GM21619 (cell line): Measurements from ENCODE around the gene MTHFD1L.
"Not testable (repeated sequence)": the region's sequence is repeated elsewhere in the genome, so short reads cannot be mapped to it uniquely, and the experiment has no call there.

Experiments used
- ATAC-seq: cut with Tn5 transposase; IDR thresholded peaks from one replicate; pipeline ENCODE4 v1.9.1; 2021; ENCODE audit not compliant: unreplicated experiment

MTHFD1L gene

DNA sequence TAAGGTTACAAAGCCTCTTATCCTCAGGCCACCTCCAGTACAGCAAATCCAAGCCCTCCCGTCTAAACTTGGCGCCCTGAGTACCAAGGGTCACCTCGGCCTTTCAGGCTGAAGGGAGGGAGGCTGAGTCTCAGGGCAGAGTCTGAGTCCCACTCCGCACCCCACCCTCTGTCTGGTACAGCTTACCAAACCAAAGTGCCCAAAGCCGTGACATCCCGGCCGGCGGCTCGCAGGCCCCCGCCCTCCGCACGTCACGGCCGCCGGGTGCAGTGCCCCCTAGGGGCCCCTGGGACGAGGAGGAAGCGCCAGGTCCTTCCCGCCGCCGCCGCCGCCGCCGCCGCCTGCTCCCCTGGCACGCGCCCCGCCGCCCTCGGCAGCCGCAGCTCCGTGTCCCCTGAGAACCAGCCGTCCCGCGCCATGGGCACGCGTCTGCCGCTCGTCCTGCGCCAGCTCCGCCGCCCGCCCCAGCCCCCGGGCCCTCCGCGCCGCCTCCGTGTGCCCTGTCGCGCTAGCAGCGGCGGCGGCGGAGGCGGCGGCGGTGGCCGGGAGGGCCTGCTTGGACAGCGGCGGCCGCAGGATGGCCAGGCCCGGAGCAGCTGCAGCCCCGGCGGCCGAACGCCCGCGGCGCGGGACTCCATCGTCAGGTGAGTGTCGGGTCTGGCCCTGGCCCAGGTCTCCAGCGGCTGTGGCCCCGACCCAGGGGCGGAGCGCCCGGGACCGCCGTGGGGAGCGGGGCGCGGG, at the start of gene MTHFD1L:
TSS of gene MTHFD1L (plus strand) at position 297 of the 741 bp plus-strand sequence. CDS start at position 418, 121 bp downstream.
- ATAC-seq, result peak; percentile 79

DNA sequence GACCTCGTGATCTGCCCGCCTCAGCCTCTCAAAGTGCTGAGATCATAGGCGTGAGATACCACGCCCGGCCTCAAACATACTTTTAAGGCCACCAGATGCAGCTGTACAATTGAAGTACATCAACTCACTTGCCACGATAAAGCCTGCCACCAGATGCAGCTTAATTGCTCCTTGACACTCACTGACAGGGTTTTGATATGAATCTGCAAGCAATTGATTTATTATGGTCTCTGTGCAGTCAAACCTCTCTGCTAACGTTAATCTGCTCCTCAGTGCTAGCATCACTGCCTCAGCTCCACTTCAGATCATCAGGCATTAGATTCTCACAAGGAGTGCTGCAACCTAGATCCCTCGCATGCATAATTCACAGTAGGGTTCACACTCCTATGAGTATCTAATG, 48.9 kb upstream of the MTHFD1L start:
- ATAC-seq, result not testable (repeated sequence)

DNA sequence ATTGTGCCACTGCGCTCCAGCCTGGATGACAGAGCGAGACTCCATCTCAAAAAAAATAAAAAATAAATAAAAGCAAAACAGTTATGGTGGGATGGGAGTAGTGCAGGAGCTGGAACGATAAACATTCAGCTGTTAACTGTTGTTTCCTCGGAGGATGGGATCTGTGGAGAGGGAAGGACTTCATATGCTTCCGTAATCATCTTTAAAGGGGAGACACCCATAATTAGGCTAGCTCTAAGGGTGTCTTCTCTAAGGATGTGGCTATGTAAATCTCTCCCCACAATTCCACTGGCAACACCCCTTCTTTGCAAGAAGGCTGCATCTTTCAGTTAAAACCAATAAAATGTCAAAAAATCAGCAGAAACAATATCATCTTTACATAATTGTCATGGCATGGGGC, 42.6 kb upstream of the MTHFD1L start:
- ATAC-seq, result no peak

DNA sequence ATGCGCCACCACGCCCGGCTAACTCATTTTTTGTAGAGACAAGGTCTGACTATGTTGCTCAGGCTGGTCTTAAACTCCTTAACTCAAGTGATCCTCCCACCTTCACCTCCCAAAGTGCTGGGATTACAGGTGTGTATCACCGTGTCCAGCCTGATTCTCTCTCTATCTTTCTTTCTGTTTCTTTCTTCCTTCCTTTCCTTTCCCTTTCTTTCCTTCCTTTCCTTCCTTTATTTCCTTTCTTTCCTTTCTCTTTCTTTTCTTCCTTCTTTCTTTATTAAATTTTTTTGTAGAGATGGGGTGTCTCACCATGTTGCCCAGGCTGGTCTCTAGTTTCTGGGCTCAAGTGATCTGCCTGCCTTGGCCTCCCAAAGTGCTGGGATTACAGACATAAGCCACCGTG, 38.7 kb upstream of the MTHFD1L start:
- ATAC-seq, result no peak

DNA sequence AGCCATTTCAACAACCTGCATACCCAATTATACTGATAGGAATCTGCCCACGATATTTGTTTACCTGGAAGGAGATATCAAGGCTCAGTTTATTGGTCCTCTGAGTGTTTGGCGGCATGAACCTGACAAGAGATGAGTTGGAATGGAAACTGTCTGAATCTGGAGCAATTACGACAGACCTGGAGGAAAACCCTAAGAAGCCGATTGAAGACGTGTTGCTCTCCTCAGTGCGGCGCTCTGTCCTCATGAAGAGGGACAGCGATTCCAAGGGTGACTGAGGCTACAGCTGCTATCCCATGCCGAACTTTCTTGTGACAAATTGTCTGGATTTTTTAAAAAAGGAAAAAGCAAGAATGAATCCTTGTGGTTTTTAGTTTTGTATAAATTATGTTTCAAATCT, 37.4 kb upstream of the MTHFD1L start:
- ATAC-seq, result not testable (repeated sequence)

DNA sequence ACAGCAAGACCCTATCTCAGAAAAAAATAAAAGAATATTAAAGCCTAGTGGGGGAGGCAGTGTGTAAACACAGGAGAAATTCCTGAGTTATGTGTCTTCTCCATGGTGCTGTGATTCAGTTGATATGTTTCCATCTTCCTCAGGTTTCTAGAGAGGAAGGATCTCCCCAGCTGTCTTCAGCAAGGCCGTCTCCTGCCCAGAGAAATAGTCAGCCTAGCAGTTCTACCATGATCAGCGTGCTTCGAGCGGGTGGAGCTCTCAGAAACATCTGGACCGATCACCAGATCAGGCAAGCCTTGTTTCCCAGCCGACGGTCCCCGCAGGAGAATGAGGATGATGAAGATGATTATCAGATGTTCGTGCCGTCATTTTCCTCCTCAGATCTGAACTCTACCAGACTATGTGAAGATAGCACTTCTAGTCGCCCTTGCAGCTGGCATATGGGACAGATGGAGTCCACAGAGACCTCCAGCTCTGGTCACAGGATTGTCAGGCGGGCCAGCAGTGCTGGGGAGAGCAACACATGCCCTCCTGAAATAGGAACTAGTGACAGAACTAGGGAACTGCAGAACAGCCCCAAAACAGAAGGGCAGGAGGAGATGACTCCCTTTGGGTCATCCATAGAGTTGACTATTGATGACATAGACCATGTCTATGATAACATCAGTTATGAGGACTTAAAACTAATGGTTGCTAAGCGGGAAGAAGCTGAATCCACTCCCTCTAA, 34.9 kb upstream of the MTHFD1L start:
- no peak for ATAC-seq

DNA sequence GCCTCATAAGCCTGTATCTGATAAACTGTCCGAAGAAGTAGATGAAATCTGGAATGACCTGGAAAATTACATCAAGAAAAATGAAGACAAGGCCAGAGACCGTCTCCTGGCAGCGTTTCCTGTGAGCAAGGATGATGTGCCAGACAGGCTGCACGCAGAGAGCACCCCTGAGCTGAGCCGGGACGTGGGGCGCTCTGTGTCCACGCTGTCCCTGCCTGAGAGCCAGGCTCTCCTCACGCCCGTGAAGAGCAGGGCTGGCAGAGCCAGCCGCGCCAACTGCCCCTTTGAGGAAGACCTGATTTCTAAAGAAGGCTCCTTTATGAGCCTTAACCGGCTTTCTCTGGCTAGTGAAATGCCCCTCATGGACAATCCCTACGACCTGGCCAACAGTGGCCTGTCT, 33.9 kb upstream of the MTHFD1L start:
- ATAC-seq, result no peak

DNA sequence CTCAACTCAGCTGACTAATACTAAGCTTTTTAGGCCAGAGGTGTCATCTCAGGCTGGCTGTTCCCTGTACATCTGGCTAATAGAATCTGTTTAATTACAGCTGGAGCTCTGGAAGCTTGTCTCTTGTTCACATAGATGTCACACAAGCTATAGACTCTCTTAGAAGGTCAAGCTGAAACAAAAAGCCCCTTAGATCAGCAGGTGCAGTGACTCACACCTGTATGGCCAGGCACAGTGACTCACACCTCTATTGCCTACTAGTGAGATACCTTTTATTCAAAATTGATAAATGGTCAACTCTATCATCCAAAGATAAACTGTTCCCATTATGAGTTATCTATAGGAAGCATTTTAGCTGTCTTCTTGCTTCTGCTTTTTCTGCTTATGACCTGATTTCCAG, 29.9 kb upstream of the MTHFD1L start:
- ATAC-seq, result no peak

DNA sequence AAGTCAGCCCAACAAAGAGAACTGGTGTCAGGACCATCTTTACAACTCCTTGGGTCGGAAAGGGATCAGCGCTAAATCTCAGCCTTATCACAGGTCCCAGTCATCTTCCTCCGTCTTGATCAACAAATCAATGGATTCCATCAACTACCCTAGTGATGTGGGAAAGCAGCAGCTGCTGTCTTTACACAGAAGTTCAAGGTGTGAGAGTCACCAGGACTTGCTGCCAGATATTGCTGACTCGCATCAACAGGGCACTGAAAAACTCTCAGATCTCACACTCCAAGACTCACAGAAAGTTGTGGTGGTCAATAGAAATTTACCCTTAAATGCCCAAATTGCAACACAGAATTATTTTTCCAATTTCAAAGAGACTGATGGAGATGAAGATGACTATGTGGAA, 25.3 kb upstream of the MTHFD1L start:
- no peak for ATAC-seq

DNA sequence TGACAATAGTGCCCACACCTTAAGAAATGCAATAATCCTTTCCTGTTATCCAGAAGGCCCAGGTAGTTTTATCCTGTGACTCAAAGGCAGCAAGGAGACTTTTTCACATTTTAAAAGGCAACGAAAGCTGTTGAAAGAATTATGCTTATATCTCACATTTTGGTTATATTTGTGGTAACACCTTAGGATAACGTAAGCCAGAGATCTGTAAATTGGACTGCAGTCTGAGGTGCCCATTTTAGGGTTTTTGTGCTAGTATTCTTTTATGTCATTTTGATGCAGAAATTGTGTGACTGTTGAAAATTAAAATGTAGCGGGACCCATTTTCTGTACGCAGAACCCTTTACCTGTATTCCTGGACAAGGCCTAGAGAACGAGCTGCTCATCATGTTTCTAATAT, 24.3 kb upstream of the MTHFD1L start:
- no peak for ATAC-seq

DNA sequence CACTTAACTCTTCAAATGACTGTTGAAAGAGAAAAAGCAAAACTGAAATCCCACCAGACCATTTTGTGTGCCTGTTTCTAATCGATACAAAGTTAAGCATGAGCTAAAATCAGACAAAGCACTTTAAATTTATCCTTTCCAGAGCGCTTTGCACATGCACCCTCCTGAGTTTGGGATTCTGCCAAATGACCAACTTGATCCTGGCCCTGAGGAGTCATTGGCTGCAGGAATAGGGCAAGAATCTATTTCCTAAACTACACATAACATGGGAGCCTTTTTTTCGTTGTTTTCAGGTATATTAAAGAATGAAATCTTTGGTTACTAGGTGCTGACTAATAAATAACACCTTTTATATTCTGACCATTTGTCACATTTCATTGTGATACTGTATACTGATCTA, 23.8 kb upstream of the MTHFD1L start:
- ATAC-seq, result no peak

DNA sequence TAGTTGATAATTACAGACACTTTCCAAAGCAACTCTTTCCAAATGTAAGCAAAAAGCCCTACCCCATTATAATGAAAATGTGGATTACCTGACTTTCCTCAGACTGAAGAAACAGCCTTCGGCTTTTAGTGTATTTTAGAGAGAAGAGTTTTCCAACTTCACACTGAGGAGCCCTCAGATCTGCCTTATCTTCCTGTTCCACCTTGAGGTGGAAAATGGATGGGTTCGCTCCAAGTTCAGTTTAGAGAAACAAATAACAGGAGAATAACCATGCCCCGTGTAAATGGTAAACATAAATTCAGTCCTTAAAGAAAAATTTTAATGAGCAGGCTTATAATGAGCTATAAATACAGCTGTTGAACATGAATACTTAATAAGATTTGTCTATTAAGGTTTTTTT, 21.1 kb upstream of the MTHFD1L start:
- no peak for ATAC-seq

DNA sequence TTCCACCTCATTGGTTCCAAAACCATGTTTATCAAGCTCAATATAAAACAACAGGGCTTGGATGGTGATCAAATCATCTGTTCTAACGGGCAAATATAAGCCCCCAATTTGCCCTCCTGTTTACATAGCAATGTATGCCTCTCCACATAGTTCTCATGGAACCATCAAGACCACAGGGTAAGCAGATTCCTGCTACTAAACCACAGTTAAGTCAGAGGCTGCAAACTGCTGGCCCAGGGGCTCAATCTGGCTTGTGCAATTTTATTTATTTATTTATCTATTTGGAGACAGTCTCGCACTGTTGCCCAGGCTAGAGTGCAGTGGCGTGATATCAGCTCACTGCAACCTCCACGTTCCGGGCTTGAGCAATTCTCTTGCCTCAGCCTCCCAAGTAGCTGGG, 18.9 kb upstream of the MTHFD1L start:
- ATAC-seq, result no peak

DNA sequence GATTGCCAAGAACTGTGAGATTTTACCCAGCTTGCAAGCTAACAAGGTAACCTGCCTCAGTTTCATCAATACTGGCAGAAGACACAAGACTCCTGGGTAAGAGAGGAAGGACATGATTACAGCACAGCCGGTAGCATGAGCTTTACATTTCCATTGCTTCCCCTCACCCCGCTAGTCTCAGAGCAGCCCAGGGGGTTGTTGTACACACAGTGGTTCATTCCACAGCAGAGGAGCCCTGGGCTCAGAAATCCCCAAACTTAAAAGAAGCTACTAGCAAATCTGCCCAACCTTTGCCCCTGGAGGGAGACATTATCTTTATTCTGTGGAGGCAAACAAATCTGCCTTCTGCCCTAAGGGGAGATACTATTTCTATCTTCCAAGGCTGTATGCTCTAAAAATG, 17.1 kb upstream of the MTHFD1L start:
- ATAC-seq, result no peak

DNA sequence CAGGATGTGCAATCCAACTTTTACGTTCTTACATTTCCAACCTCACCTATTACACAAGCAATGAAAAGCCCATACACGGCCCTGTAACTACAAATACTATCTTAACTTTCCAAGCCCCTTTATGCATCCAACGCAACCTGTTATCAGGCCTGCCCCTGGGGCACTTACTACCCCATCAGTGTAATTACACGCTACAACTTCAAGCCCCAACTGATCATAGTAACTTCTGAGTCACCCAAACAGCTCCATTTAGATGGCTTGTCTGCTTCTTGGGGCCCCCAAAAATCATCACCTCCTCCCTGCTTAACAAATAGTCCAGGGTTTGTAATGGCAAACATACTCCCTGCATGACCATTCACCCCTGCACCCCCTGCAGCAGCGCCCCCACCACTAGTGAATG, 11.1 kb upstream of the MTHFD1L start:
- not testable (repeated sequence) for ATAC-seq

DNA sequence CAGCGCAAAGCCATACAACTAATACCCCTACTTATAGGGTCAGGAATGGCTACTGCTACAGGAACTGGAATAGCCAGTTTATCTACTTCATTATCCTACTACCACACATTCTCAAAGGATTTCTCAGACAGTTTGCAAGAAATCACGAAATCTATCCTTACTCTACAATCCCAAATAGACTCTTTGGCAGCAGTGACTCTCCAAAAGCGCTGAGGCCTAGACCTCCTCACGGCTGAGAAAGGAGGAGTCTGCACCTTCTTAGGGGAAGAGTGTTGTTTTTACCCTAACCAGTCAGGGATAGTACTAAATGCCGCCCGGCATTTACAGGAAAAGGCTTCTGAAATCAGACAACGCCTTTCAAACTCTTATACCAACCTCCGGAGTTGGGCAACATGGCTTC, 10.3 kb upstream of the MTHFD1L start:
- not testable (repeated sequence) for ATAC-seq

DNA sequence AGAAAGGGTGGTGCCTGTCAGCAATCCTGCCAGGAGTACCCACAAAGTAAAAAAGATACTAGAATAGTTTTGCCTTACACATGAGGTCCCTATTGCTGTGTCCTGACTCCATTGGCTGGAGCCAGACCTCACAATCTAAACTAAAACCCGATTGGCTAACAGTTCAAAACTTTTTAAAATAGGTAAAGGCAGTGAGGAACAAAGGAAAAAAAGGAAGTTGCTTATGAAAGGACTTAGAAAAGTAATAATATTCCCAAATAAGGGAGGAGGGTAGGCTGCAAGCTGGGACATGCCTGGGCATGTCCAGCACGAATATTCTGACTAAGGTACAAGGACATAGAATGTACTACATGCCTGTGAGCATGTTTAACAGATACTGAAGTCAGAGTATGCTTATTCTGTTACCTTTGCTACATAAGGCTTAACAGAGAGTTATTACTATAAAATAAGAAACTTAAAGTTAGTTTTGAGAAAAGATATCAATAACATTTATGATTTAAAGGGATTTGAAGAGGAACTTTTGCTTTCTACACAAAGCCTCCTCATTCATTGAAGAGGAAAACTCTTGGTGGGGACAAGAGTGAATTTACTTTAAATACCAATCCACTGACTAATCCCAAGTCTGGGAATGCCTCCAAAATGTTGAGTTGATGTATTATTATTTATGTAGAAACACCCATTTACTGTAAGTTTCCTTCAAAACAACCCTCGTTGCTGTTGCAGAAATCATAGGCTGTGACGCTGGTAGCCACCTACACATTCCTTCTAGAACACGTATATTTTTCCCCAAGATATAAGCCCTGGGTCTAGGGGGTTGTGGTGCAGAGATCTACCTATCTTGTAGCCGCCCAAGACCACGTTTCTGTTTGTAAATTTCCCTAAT, 8.2 kb upstream of the MTHFD1L start:
- no peak for ATAC-seq

DNA sequence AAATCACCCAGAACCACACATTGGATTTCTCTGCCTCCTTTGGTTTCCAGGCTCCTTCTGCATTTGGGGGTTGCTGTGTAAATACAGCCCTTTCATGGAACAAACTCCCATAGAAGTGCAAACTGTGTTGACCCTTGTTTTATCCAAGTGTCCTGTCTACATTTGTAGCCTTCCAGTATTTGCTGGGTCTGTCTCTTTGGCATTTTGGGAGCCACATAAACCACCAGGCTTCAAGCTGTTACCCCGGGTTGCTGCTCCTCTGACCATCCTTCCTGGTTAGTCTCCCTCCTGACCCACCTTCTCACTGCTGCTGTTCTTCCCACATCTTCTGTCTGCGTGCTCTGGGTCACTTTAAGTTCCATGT, 7.6 kb upstream of the MTHFD1L start:
- ATAC-seq, result no peak

DNA sequence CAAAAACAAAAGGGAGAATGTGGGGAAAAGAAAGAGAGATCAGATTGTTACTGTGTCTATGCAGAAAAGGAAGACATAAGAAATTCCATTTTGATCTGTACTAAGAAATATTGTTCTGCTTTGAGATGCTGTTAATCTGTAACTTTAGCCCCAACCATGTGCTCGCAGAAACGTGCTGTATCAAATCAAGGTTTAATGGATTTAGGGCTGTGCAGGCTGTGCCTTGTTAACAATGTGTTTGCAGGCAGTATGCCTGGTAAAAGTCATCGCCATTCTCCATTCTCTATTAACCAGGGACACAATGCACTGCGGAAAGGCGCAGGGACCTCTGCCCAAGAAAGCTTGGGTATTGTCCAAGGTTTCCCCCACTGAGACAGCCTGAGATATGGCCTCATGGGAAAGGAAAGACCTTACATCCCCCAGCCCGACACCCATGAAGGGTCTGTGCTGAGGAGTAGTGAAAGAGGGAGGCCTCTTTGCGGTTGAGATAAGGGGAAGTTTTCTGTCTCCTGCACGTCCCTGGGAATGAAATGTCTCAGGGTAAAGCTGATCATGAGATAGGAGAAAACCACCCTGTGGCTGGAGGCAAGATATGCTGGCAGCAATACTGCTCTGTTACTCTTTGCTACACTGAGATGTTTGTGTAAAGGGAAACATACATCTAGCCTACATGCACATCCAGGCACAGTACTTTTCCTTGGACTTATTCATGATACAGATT, 3.9 kb upstream of the MTHFD1L start:
- ATAC-seq, result not testable (repeated sequence)

DNA sequence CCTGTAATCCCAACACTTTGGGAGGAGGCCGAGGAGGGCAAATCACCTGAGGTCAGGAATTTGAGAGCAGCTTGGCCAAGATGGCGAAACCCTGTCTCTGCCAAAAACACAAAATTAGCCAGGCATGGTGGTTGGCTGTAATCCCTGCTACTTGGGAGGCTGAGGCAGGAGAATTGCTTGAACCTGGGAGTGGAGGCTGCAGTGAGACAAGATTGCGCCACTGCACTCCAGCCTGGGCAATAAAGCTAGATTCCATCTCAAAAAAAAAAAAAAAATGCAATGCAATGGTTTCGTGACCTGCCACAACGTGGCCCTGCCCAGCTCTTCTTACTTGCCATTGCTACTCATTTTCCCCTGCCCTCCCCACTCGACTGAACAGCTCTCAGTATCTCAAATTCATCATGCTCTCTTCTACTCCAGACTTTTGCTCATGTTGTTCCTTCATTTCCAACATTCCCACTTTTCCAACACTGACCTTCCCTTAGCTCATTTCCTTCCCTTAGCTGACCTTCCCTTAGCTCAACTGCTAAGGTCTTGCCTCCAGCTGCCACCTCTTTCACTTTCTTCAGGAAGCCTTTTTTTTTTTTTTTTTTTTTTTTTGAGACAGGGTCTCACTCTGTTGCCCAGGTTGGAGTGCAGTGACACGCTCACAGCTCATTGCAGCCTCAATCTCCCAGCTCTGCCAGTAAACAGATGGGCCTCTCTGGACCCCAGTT, 2.1 kb upstream of the MTHFD1L start:
- no peak for ATAC-seq
